BLaER1 (cell line): ENCODE data around the gene SLF2.

Source experiments
- H3K27ac ChIP-seq: shearing (Covaris generic); formaldehyde crosslinking; 2 replicates; pipeline ENCODE4 v1.8.1; 2022
- H3K27me3 ChIP-seq: shearing (Covaris generic); formaldehyde crosslinking; 2 replicates; pipeline ENCODE4 v1.8.1; 2022
- H3K36me3 ChIP-seq: shearing (Covaris generic); formaldehyde crosslinking; 2 replicates; pipeline ENCODE4 v1.8.1; 2022
- H3K4me1 ChIP-seq: shearing (Covaris generic); formaldehyde crosslinking; 2 replicates; pipeline ENCODE4 v1.8.1; 2022
- H3K4me2 ChIP-seq: shearing (Covaris generic); formaldehyde crosslinking; 2 replicates; pipeline ENCODE4 v1.8.1; 2022
- H3K4me3 ChIP-seq: shearing (Covaris generic); formaldehyde crosslinking; 2 replicates; pipeline ENCODE4 v1.8.1; 2022
- H3K9ac ChIP-seq: shearing (Covaris generic); formaldehyde crosslinking; 2 replicates; pipeline ENCODE4 v1.8.1; 2022
- H3K9me3 ChIP-seq: shearing (Covaris generic); formaldehyde crosslinking; 2 replicates; pipeline ENCODE4 v1.8.1; 2022
- H4K20me1 ChIP-seq: shearing (Covaris generic); formaldehyde crosslinking; 2 replicates; pipeline ENCODE4 v1.8.1; 2022
- Cebpa-rat ChIP-seq: shearing (Covaris generic); IDR thresholded peaks from 2 replicates; pipeline ENCODE4 v1.8.1; 2022

SLF2 gene

GRCh38 chr10:100912605-100913469 lies at the start of gene SLF2:
SLF2 (plus strand) TSS chr10:100912963; CDS start chr10:100913111, 148 bp downstream.
- Histone ChIP-seq H3K4me1 (peaks cover 42% of the 10 kb centered on the region), H4K20me1 (peaks cover 26% of the 10 kb centered on the region), H3K27me3 (no peaks in the 10 kb centered on the region), H3K4me3 (peak within 1 kb of the TSS; percentile 98), H3K9ac (peak within 1 kb of the TSS; percentile 82), H3K9me3 (no peaks in the 10 kb centered on the region), H3K27ac (peak within 1 kb of the TSS; percentile 80), H3K36me3 (peaks cover 19% of the 10 kb centered on the region), H3K4me2 (peak within 1 kb of the TSS; percentile 92)
- peak; percentile 91 for TF ChIP-seq Cebpa-rat

GRCh38 chr10:100863433-100863832 lies 49.3 kb upstream of the SLF2 start:
- Histone ChIP-seq H3K4me1 (no peaks in the 10 kb centered on the region), H3K27ac (no peak overlapping the region), H3K4me2 (no peak overlapping the region), H4K20me1 (no peaks in the 10 kb centered on the region), H3K36me3 (no peaks in the 10 kb centered on the region), H3K4me3 (no peak overlapping the region), H3K9me3 (no peaks in the 10 kb centered on the region), H3K27me3 (peaks cover 20% of the 10 kb centered on the region), H3K9ac (no peak overlapping the region)
- TF ChIP-seq Cebpa-rat, result no peak

- H3K4me2 ChIP-seq, result no peak overlapping the region
- H3K27me3 ChIP-seq, result peaks cover 20% of the 10 kb centered on the region
- H3K4me3 ChIP-seq, result no peak overlapping the region
- H3K27ac ChIP-seq, result no peak overlapping the region
- no peaks in the 10 kb centered on the region for H4K20me1 ChIP-seq
- H3K36me3 ChIP-seq, result no peaks in the 10 kb centered on the region
- H3K9me3 ChIP-seq, result no peaks in the 10 kb centered on the region
- no peak overlapping the region for H3K9ac ChIP-seq
- TF ChIP-seq Cebpa-rat, result no peak
- no peaks in the 10 kb centered on the region for H3K4me1 ChIP-seq
Observed at GRCh38 chr10:100864036-100864885, 48.5 kb upstream of the SLF2 start.

GRCh38 chr10:100864978-100865377 lies 47.8 kb upstream of the SLF2 start:
- Histone ChIP-seq H3K36me3 (no peaks in the 10 kb centered on the region), H4K20me1 (no peaks in the 10 kb centered on the region), H3K4me3 (no peak overlapping the region), H3K4me2 (no peak overlapping the region), H3K27me3 (peaks cover 20% of the 10 kb centered on the region), H3K4me1 (no peaks in the 10 kb centered on the region), H3K9ac (no peak overlapping the region), H3K9me3 (no peaks in the 10 kb centered on the region), H3K27ac (no peak overlapping the region)
- no peak for TF ChIP-seq Cebpa-rat

- Histone ChIP-seq H3K36me3 (no peaks in the 10 kb centered on the region), H3K27me3 (peaks cover 20% of the 10 kb centered on the region)
Observed at GRCh38 chr10:100866010-100866409, 46.8 kb upstream of the SLF2 start.

GRCh38 chr10:100866575-100867098 lies 46.1 kb upstream of the SLF2 start:
- Histone ChIP-seq H3K4me2 (no peak overlapping the region), H3K27me3 (peaks cover 20% of the 10 kb centered on the region), H3K9me3 (no peaks in the 10 kb centered on the region), H4K20me1 (no peaks in the 10 kb centered on the region), H3K9ac (no peak overlapping the region), H3K4me1 (no peaks in the 10 kb centered on the region), H3K36me3 (no peaks in the 10 kb centered on the region), H3K27ac (no peak overlapping the region), H3K4me3 (no peak overlapping the region)
- no peak for TF ChIP-seq Cebpa-rat

More at GRCh38 chr10:100866010-100866409, 46.8 kb upstream of the SLF2 start:
- Histone ChIP-seq H3K4me3 (no peak overlapping the region), H4K20me1 (no peaks in the 10 kb centered on the region), H3K4me2 (no peak overlapping the region), H3K27ac (no peak overlapping the region), H3K9ac (no peak overlapping the region), H3K4me1 (no peaks in the 10 kb centered on the region), H3K9me3 (no peaks in the 10 kb centered on the region)
- no peak for TF ChIP-seq Cebpa-rat

- no peaks in the 10 kb centered on the region for H4K20me1 ChIP-seq
Observed at GRCh38 chr10:100867261-100867963, 45.4 kb upstream of the SLF2 start.

GRCh38 chr10:100868382-100868781 lies 44.4 kb upstream of the SLF2 start:
- H3K27ac ChIP-seq, result no peak overlapping the region
- TF ChIP-seq Cebpa-rat, result no peak
- peaks cover 20% of the 10 kb centered on the region for H3K27me3 ChIP-seq
- no peak overlapping the region for H3K4me2 ChIP-seq
- H3K36me3 ChIP-seq, result no peaks in the 10 kb centered on the region
- H3K9me3 ChIP-seq, result no peaks in the 10 kb centered on the region
- H3K4me1 ChIP-seq, result no peaks in the 10 kb centered on the region
- no peak overlapping the region for H3K9ac ChIP-seq
- H4K20me1 ChIP-seq, result no peaks in the 10 kb centered on the region
- H3K4me3 ChIP-seq, result no peak overlapping the region

More at GRCh38 chr10:100867261-100867963, 45.4 kb upstream of the SLF2 start:
- Histone ChIP-seq H3K9me3 (no peaks in the 10 kb centered on the region), H3K4me1 (no peaks in the 10 kb centered on the region), H3K4me3 (no peak overlapping the region), H3K9ac (no peak overlapping the region), H3K36me3 (no peaks in the 10 kb centered on the region), H3K27me3 (peaks cover 20% of the 10 kb centered on the region), H3K4me2 (no peak overlapping the region), H3K27ac (no peak overlapping the region)
- TF ChIP-seq Cebpa-rat, result no peak

- Histone ChIP-seq H3K36me3 (no peaks in the 10 kb centered on the region), H3K9me3 (no peaks in the 10 kb centered on the region), H3K27ac (no peak overlapping the region), H3K4me2 (no peak overlapping the region), H4K20me1 (no peaks in the 10 kb centered on the region), H3K9ac (no peak overlapping the region), H3K27me3 (peaks cover 20% of the 10 kb centered on the region), H3K4me1 (no peaks in the 10 kb centered on the region), H3K4me3 (no peak overlapping the region)
- TF ChIP-seq Cebpa-rat, result no peak
Observed at GRCh38 chr10:100869399-100869798, 43.4 kb upstream of the SLF2 start.
